H1 (cell line): ENCODE data around the gene OR51E1. TPM values are rescaled to one million over a fixed set of nuclear protein-coding genes. Genes with fewer than 3 reads are reported as not detected.

Source experiments
- ASH2L ChIP-seq: fragments of 200-600, 300-600 bp; sonication (generic); IDR thresholded peaks from one replicate; pipeline ENCODE4 v1.7.1; 2017; ENCODE audit warnings: low read length
- BACH1 ChIP-seq: IDR thresholded peaks from 2 replicates; pipeline ENCODE4 v1.6.1; 2012; ENCODE audit warnings: low read length, improper control_type of control experiment
- CEBPB ChIP-seq: IDR thresholded peaks from 2 replicates; pipeline ENCODE4 v1.6.1; 2012; ENCODE audit warnings: low read depth, low read length
- CREB1 ChIP-seq: IDR thresholded peaks from 2 replicates; pipeline ENCODE4 v1.6.1; 2012; ENCODE audit warnings: inconsistent platforms
- EZH2 ChIP-seq: fragments of 200-600 bp; sonication (generic); IDR thresholded peaks from 2 replicates; pipeline ENCODE4 v1.7.1; 2012; ENCODE audit warnings: low read depth, mild to moderate bottlenecking, moderate library complexity, low read length, inconsistent platforms; ENCODE audit not compliant: severe bottlenecking
- FOSL1 ChIP-seq: IDR thresholded peaks from 2 replicates; pipeline ENCODE4 v1.6.1; 2011; ENCODE audit warnings: mild to moderate bottlenecking, low read depth, low read length, moderate library complexity; ENCODE audit not compliant: insufficient read depth
- GABPA ChIP-seq: IDR thresholded peaks from 2 replicates; pipeline ENCODE4 v1.6.1; 2011; ENCODE audit warnings: mild to moderate bottlenecking, low read length, moderate library complexity, borderline replicate concordance; ENCODE audit not compliant: insufficient read depth
- KDM1A ChIP-seq: fragments of 200-600, 300-600 bp; sonication (generic); IDR thresholded peaks from 2 replicates; pipeline ENCODE4 v1.7.1; 2016; ENCODE audit warnings: mild to moderate bottlenecking, low read length, borderline replicate concordance
- KDM4A ChIP-seq: IDR thresholded peaks from one replicate; pipeline ENCODE4 v1.7.1; 2012; ENCODE audit warnings: low read depth, mild to moderate bottlenecking, moderate library complexity, low read length, inconsistent platforms; ENCODE audit not compliant: severe bottlenecking
- MAFK ChIP-seq: IDR thresholded peaks from 2 replicates; pipeline ENCODE4 v1.6.1; 2012; ENCODE audit warnings: low read depth, mild to moderate bottlenecking, improper control_type of control experiment, low read length
- MAX ChIP-seq: IDR thresholded peaks from 2 replicates; pipeline ENCODE4 v1.6.1; 2012; ENCODE audit warnings: inconsistent platforms
- PHF8 ChIP-seq: fragments of 200-600 bp; sonication (generic); conservative IDR thresholded peaks from 2 replicates; pipeline ENCODE4 v1.7.1; 2012; ENCODE audit warnings: low read depth, mild to moderate bottlenecking, inconsistent platforms, low read length, moderate library complexity
- POLR2A ChIP-seq, 2 experiments: IDR thresholded peaks; 1 replicate in 1 of 2; 2 replicates in 1 of 2; pipeline ENCODE4 v1.6.1; 2011; ENCODE audit warnings: low read depth in 2 of 2, low read length in 2 of 2, mild to moderate bottlenecking in 2 of 2; ENCODE audit errors: control extremely low read depth in 1 of 2
- RFX5 ChIP-seq: IDR thresholded peaks from 2 replicates; pipeline ENCODE4 v1.6.1; 2011; ENCODE audit warnings: low read depth, low read length, improper control_type of control experiment, borderline replicate concordance
- RNF2 ChIP-seq: fragments of 200-900, 300-1000 bp; sonication (generic); IDR thresholded peaks from 2 replicates; pipeline ENCODE4 v1.7.1; 2016; ENCODE audit warnings: borderline replicate concordance, low read depth, mild to moderate bottlenecking, antibody characterized with exemption, low read length; ENCODE audit not compliant: poor library complexity, severe bottlenecking; ENCODE audit errors: missing control alignments
- SP4 ChIP-seq: IDR thresholded peaks from 2 replicates; pipeline ENCODE4 v1.6.1; 2012; ENCODE audit warnings: low read length, inconsistent platforms
- TAF7 ChIP-seq: optimal IDR thresholded peaks from 2 replicates; pipeline ENCODE3; 2011; ENCODE audit warnings: low read depth, mild to moderate bottlenecking, inconsistent platforms, low read length, moderate library complexity, borderline replicate concordance
- TCF12 ChIP-seq: IDR thresholded peaks from 2 replicates; pipeline ENCODE4 v1.6.1; 2011; ENCODE audit warnings: low read depth, mild to moderate bottlenecking, low read length
- TEAD4 ChIP-seq: IDR thresholded peaks from 2 replicates; pipeline ENCODE4 v1.6.1; 2012; ENCODE audit warnings: low read depth, low read length, inconsistent platforms, mixed read lengths
- polyA plus RNA-seq, 7 experiments: library from polyadenylated mRNA; depleted of rRNA in 3 of 7; stranded (reverse) in 5 of 7; unstranded in 2 of 7; fragments of >200 nt in 5 of 7; fragments of 200-250 nt in 2 of 7; gene quantifications; 1 replicate in 5 of 7; 2 replicates in 1 of 7; 4 replicates in 1 of 7; pipeline versions ENCODE4 v1.2.1 to v1.2.3, GENCODE V29; 2011 to 2013; ENCODE audit warnings: missing spikeins in 2 of 7, mixed read lengths in 2 of 7
- total RNA-seq: library from RNA; stranded (reverse); fragmentation: NEBNext Ultra II Directional; extraction: Animal tissue kit (Norgen Biotek cat#: 25700); gene quantifications from 2 replicates; pipeline ENCODE4 v1.2.1, GENCODE V29; 2021

The OR51E1 gene
- total and polyA plus RNA-seq, 2 of the 8 experiments (the other 6 are each of a cell fraction or from before 2014, with no cell fraction given): not detected

DNA sequence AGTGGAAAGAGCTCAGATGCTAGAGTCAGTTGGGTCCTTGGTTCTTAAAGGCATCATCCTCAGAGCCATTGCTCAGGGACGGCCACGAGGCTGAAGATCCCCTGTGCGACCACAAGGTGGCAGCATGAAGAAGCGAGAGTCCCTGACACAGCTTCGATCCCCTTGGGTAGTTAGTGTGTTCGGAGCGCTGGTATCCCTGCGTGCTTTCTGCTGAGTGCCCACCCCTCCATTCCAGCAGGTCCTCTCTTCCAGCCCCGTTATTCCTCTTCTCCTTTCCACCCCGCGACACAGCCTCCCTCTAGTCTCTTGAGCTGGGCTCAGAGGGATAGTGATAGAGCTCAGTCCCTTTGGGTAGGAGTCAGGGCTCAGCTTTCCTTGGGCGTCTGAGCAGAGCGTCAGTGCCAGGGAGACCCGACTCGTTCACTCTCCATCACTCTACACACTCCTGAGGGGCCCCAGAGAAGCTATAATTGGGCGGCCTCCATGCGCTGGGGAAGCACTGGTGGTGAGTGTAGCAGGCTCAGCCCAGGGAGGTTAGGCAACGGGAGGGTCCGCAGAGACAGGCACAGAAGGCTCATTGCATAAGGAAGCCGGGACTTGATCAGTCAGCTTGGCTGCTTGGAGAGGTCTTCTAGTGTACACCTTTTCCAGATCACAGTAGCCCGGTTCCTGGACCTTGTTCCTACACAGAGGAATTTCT is 6.7 kb upstream of the OR51E1 start, which contains the start of gene OR51D1 (continued):
- TF ChIP-seq POLR2A (IDR thresholded peaks at IDR 0.05; ENCODE audit: control extremely low read depth in 1 of 2, low read depth in 2 of 2, low read length in 2 of 2): no peak
- TF ChIP-seq GABPA: 0 out of 2 replicates have a peak, but pooled peaks have one; percentile 19
- TF ChIP-seq TEAD4: peak; percentile 53; the same call in 1 of the 2 replicates
- no peak for TF ChIP-seq EZH2
- TF ChIP-seq MAFK: no peak
- TF ChIP-seq KDM1A: no peak
- TF ChIP-seq ASH2L: no peak
- TF ChIP-seq MAX: peak; percentile 91
- TF ChIP-seq TAF7: no peak
- no peak for TF ChIP-seq SP4
- TF ChIP-seq CREB1: peak; percentile 39
- no peak for TF ChIP-seq RFX5
- TF ChIP-seq CEBPB: no peak
- no peak for TF ChIP-seq BACH1
- TF ChIP-seq TCF12: no peak
- no peak for TF ChIP-seq FOSL1
- no peak for TF ChIP-seq PHF8
- peak; percentile 57 for TF ChIP-seq KDM4A
- TF ChIP-seq RNF2: no peak
